Sigmoid colon (tissue), 4 donors: Measurements from ENCODE around the gene DOK6.

Experiments used
- EP300 ChIP-seq, 4 donors: sonication (generic); formaldehyde crosslinking; IDR thresholded peaks; one replicate each; pipeline ENCODE4 v1.6.1; 2017; ENCODE audit warnings: antibody characterized with exemption in 4 of 4
- POLR2A ChIP-seq, 2 donors: fragments of 450-650 bp; IDR thresholded peaks; one replicate each; pipeline ENCODE4 v1.6.1; 2016; ENCODE audit warnings: antibody characterized with exemption in 2 of 2, mild to moderate bottlenecking in 2 of 2, moderate library complexity in 2 of 2
- POLR2AphosphoS5 ChIP-seq, 4 donors: sonication (generic); formaldehyde crosslinking; IDR thresholded peaks; one replicate each; pipeline ENCODE4 v1.6.1; 2017; ENCODE audit warnings: antibody characterized with exemption in 4 of 4
- TF ChIP-seq, protein P1 (sequence below), 4 experiments: fragments of 450-650 bp in 3 of 4; fragments of 200-600 bp in 1 of 4; IDR thresholded peaks; one replicate each; pipeline ENCODE4 v1.5.1; 2016 to 2019; ENCODE audit warnings: antibody characterized with exemption in 4 of 4, mild to moderate bottlenecking in 3 of 4, moderate library complexity in 2 of 4

- no peak for TF ChIP-seq EP300 (IDR thresholded peaks at IDR 0.05)
- TF ChIP-seq POLR2AphosphoS5 (IDR thresholded peaks at IDR 0.05): no peak
- TF ChIP-seq, protein P1, sequence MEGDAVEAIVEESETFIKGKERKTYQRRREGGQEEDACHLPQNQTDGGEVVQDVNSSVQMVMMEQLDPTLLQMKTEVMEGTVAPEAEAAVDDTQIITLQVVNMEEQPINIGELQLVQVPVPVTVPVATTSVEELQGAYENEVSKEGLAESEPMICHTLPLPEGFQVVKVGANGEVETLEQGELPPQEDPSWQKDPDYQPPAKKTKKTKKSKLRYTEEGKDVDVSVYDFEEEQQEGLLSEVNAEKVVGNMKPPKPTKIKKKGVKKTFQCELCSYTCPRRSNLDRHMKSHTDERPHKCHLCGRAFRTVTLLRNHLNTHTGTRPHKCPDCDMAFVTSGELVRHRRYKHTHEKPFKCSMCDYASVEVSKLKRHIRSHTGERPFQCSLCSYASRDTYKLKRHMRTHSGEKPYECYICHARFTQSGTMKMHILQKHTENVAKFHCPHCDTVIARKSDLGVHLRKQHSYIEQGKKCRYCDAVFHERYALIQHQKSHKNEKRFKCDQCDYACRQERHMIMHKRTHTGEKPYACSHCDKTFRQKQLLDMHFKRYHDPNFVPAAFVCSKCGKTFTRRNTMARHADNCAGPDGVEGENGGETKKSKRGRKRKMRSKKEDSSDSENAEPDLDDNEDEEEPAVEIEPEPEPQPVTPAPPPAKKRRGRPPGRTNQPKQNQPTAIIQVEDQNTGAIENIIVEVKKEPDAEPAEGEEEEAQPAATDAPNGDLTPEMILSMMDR (IDR thresholded peaks at IDR 0.05): no peak
- no peak for TF ChIP-seq POLR2A (IDR thresholded peaks at IDR 0.05)
Observed at GRCh38 chr18:69622184-69622583, 221.5 kb downstream of the DOK6 start.
